ENCODE results near the gene MEI1.

- TF ChIP-seq POLR2A (IDR thresholded peaks at IDR 0.05): no peak
- TF ChIP-seq CTCF (IDR thresholded peaks at IDR 0.05): no peak
These were observed 4.1 kb upstream of the MEI1 start for GRCh38 chr22:41695211-41695610.

Measured in testis (tissue), 2 donors.